Tibial nerve (tissue), 3 donors: Measurements from ENCODE around the gene BEST2.

ENCODE experiments used
- CTCF ChIP-seq, 5 experiments: fragments of 200-600 bp in 3 of 5; fragments of 450-650 bp in 2 of 5; sonication (generic) in 3 of 5; IDR thresholded peaks; one replicate each; pipeline ENCODE4 v1.5.1; 2016 to 2019; ENCODE audit warnings: antibody characterized with exemption in 5 of 5, mild to moderate bottlenecking in 3 of 5, moderate library complexity in 2 of 5
- POLR2A ChIP-seq, 2 donors: fragments of 450-650 bp; IDR thresholded peaks; one replicate each; pipeline ENCODE4 v1.6.1; 2017; ENCODE audit warnings: antibody characterized with exemption in 2 of 2, mild to moderate bottlenecking in 2 of 2, moderate library complexity in 2 of 2

DNA sequence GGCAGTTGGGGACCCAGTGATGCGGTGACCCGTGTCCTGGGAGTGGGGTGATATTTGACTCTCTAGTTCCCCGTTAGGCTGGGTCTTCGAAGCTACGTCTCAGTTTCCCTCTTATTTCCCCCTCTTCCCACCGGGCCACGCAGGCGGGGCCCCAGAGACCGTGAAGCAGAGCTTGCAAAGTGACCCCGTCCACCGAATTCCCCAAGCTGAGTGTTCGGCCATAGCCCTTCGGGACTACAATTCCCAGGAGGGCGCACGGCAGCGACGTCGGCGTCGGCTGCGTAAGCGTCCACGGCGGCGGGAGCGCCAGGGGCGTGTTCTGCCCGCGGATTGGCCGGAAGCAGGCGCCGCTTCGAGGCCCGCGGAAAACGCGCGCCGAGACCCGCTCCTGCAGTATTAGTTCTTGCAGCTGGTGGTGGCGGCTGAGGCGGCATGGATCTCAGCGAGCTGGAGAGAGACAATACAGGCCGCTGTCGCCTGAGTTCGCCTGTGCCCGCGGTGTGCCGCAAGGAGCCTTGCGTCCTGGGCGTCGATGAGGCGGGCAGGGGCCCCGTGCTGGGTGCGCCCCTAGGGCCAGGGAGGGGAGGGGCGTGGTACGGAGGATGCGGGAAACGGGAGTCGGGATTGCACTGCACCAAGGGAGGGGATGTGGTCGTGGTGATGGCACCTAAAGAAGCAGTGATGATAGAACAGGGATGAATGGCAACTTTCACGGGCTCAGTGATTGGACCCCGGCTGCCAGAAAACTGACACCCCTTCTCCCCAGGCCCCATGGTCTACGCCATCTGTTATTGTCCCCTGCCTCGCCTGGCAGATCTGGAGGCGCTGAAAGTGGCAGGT lies 54.9 kb downstream of the BEST2 start, which contains the start of gene RNASEH2A:
- TF ChIP-seq POLR2A (IDR thresholded peaks at IDR 0.05) (peak in 1 of 2 donors; percentile 23), CTCF (IDR thresholded peaks at IDR 0.05) (peak in 1 of 5 experiments; percentile 19)
